HG02623 (cell line): Measurements from ENCODE around the gene LLGL1.
A peak's percentile ranks its signal among the peaks of the same experiment; 100 is the strongest.

Experiments
- ATAC-seq: cut with Tn5 transposase; IDR thresholded peaks from one replicate; pipeline ENCODE4 v1.9.1; 2021; ENCODE audit warnings: moderate library complexity; ENCODE audit not compliant: unreplicated experiment

LLGL1 gene

DNA sequence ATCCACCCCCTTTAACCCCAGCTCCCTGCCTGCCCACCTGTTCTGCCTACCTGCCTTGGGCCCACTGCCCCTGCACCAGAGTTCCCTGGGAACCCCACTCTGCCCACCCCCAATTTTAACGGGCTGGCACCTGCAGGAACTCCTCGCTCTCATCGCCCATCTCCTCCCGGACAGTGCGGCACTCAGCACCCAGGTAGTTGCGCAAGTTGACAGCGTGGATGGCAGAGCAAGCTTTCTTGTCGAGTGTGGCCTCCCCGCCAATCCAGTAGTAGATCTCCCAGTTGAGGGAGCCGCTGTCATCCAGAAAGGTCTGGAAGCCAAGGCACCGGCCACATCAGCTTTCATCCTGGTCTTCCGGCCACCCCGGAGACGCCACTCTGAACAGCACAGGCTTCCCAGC is 25.3 kb downstream of the LLGL1 start:
- ATAC-seq: no peak

DNA sequence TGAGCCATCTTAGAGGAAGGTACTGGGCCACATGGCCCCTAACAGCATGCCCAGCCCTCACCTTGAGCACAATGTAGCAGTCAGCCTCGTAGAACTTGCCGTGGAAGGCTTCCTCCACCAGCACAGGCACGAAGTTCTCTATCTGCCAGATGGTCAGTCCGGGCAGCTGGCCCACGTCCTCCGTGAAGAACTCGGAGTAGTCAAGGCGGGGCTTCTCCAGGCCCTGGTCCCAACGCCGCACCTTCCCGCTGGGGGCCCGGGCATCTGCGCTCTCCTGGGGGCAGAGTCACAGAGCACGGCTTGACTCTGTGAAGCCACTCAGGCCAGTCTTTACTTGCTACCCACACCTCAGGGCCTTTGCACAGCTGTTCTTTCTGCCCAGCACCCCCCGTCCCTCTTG is 25.8 kb downstream of the LLGL1 start:
- ATAC-seq: no peak

DNA sequence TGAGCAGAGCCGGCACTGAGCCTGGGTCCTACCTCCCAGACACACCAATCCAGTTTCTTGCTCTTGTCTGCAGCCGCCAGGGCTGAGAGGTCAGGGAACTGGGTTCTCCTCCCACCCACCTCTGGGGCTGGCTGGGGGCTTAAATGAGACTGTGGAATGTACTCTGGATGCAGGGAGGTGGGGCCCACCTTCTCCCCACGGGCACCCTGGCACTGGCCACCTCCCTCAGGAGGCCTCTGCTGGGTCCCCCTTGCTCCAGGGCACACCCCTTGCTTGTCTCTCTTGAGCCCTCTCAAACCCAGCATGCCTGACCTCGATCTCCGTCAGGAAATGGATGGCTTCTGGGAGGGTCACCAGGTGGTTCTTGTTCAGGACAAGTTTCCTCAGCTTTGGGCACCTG is 26.7 kb downstream of the LLGL1 start:
- no peak for ATAC-seq

DNA sequence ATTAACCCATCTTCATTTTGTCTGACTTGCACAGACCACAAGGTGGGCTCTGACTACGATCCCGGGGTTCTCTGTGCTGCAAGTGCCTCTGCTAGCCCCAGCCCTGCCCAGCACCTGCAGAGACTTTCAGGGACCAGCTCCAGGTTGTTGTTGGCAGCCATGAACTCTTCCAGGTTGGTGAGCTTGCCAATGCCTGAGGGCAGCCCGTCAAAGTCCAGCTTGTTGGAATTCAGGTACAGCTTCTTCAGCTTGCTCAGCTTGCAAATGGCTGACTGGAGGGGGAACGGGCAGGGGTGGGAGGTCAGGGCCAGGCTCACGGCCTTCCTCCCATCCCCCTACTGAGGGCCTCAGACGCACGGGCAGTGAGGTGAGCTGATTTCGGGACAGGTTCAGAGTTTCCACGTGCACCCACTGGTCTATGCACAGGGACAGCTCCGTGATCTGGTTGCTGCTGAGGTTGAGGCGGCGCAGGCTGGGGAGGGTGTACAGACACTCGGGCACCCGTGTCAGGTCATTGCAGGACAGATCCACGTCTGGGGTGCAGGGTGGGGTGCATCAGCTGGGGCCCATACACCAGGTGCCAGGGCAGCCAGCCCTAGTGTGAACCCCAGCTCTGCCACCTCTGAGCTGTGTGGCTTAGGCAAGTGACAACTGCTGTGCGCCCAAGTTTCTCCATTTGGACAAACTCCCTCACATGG is 27.9 kb downstream of the LLGL1 start:
- ATAC-seq: no peak

DNA sequence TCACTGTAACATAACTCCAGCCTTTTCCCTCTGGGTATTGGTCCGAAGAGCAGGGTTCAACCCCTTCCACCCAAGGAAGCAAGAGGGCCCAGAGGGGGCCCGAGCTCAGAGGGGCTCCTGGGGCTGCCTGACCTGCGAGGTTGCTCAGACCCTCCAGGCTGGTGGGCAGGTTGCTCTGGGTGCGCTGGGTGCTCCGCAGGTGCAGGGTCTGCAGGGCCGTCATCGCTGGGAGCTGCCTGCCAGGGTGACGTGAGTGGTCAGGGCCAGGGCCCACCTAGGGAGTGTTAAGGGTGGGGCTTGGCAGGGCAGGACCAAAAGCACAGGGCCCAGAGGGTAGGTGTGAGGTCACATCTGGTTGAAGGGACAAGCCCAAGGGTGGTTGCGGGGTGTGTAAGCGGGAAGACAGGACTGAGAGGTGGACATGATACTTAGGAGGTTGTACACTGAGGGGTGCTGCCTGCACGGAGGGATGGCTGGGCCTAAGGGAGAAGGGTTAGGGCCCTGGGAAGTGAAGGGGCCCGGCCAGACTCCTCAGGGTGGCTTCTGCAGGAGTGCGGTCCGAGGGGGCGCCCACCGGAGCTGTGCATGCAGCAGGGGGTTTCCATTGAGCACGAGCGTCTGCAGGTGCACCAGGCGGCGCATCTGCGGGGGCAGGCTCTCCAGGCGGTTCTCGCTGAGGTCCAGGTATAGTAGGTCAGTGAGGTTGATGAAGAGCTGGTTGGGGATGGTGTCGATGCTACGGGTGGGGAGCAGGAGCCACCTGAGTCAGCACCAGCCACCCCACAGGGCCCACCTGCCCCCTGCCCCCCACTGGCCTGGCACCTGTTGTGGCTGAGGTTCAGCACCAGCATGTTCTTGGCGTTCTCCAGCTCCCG is 28.7 kb downstream of the LLGL1 start:
- ATAC-seq: no peak

DNA sequence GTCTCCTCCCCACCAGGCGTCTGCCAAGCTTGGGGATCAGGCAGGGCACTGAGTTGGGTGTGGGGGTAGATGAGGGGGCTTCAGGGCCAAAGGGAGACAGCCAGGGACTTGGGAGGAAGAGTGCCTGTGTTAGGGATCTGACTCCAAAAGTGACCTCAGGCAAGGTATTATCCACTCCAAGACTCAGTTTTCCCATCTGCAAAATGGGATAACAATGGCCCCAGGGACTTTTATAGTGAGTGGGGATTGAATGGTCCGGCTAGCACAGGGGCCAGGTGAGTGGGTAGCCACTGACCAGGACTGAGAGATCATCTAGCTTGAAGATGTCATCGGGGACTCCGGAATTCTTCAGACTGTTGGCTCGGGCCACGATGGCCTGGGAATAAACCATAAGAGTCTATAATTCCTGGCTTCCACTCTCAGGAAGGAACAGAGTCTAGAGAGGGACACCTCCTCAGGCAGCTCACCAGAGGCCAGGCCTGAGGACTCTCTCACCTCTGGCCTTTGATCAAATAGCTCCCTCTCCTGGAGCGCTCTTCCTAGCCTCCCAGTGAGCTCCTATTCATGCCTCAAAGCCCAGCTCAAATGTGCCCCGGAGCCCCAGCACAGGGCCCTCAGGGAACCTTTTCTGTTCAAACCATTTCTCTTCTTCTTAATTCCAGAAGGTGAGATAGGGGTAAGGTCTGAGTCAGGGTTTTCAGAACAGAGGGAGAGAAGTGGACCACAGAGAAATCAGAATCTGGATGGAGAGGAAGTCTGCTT is 29.6 kb downstream of the LLGL1 start:
- no peak for ATAC-seq

DNA sequence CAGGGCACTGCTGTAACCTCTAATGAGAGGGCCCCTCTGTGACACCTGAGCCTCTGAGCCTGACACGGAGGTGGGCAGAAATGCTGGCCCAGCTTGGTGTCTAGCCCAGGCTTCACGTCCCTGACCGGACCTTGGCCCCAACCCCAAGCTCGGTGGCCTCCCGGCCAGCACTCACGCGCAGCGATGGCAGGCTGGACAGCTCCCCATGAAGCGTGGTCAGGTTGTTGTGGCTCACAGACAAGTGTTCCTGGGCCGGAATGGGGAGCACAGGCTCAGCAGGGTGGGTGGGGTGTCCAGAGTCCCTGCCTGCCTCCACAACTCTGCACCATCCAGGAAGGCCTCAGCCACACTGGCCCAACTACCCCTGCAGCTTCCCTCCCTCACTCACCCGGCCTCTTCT is 30.9 kb downstream of the LLGL1 start:
- ATAC-seq: no peak

DNA sequence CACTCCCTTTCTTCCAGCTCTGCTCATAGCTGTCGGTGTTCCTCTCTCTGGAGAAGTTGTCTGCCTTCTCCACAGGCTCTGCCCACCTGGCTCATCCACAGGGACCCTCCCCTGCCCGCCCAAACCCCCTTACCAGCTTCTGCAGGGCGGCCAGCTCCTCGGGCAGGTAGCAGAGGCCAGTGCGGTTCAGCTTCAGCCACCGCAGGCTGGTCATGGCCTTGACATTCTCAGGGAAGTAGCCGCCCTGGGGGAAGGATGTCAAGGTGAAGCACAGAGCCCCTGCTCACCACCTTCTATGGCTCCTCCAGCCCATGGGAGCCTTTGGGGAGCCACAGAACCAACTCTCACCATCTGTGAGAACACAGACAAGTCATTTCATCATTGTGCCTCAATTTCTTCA is 31.3 kb downstream of the LLGL1 start:
- ATAC-seq: no peak

DNA sequence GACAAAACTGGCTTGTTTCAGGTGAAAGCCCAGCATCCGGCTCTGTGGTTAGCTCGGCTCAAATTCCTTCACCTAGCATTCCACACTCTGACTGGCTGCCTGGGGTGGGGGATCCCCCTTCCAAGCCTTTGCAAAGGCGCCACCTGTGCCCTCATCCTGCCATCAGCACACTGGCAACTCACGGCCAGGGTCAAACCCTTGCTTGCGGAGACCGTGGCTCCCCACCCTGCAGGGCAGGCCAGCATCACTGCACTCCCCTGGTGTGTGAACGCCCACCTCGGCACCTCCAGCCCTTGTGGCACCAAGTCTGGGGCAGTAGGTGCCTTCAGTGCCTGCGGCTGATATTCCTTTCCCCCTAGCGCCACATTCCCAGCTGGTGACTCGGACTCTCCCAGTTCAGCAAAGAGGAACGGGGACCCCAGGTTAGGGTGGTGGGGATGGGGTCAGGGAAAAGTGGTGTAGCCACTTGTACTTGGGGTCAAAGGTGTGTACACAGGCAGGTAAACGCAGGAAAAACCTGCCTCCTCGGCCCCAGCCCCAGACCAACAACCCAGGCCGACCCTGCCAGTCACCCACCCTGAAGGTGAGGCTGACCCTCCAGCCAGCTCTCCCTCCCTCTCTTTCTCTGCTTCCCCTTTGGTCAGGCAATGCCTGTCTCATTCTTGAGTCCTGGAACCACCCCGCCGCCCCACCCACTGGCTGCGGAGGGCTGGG is 32.0 kb downstream of the LLGL1 start:
- ATAC-seq: no peak

DNA sequence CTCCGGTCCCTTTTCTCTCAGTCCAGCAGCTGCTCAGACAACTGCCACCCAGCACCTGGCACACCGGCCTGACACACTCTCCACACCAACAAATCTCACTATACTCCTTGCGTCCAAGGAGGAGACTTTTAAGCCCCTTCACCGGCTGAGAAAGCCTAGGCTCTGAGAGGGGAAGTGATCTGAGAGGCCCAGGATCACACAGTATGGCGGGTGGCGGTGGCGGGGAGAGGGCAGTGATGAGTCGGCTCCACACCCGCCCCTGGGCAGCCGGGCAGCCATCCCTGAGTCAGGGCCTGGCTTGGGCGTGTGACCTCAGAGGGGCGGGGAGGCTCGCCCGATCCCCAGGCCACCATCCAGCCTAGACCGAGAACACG is 32.5 kb downstream of the LLGL1 start:
- ATAC-seq: no peak

DNA sequence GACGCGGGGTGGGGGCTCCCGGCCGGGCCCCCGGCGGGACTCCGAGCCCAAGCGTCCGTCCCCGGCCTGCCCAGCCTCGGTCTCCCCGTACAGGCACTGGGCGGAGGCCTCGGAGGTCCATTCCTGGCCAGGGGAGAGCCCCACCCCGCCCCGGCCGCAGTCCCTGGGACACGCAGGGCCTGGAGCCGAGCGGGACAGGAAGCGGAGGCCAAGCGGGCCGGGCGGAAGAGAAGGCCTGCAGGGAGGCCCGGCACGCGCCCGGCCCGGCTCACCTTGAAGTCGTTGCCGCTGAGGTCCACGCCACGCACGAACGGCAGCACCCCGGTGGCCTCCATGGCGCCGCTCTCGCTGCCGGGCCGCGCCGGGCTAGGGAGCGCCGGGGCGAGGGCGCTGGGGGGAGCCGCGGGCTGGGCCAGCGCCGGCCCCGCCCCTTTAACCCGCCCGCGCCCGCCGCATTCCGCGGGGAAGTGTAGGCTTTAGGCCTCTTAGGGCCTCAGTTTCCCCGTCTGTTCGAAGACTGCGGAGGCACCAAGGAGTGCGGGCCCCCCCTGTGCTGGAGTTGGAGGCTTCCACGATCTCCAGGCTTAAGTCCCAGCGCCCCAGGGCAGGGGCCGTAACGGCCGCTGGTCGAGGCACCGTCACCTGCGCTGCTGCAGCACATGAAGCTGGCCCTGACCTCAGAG is 33.1 kb downstream of the LLGL1 start, which contains the start of gene FLII:
FLII (minus strand) TSS at position 383 of the 683 bp plus-strand sequence; CDS start at position 335, 48 bp downstream.
- no peak for ATAC-seq

DNA sequence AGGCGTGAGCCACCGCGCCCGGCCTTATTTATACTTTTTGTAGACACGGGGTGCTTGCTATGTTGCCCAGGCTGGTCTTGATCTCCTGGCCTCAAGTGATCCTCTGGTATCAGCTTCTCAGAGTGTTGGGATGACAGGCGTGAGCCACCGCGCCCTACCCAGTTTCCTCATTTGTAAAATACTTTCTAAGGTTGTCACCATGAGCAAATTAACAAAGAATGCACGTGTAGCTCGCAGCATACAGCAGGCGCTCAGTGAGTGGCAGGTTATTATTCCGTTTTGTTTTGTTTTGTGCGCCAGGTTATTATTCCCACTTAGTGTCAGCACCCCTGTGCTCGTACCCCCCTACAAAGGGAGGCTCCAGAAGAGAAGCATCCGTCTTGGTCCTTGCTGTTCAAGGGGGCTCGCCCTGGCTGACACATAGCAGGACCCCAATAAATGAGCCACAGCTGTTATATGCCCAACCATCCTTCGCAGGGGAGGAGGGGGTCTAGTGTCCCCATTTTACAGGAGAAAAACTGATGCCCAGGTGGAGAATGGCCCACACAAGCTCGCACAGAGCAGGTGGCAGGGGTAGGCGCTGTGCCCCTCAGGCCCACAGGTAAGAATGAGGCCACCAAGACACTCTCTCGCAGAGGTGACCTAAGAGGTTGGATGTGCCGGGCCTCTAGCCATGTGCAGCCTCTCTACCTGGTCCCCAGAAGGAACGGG is 34.3 kb downstream of the LLGL1 start:
- ATAC-seq: peak; percentile 3

DNA sequence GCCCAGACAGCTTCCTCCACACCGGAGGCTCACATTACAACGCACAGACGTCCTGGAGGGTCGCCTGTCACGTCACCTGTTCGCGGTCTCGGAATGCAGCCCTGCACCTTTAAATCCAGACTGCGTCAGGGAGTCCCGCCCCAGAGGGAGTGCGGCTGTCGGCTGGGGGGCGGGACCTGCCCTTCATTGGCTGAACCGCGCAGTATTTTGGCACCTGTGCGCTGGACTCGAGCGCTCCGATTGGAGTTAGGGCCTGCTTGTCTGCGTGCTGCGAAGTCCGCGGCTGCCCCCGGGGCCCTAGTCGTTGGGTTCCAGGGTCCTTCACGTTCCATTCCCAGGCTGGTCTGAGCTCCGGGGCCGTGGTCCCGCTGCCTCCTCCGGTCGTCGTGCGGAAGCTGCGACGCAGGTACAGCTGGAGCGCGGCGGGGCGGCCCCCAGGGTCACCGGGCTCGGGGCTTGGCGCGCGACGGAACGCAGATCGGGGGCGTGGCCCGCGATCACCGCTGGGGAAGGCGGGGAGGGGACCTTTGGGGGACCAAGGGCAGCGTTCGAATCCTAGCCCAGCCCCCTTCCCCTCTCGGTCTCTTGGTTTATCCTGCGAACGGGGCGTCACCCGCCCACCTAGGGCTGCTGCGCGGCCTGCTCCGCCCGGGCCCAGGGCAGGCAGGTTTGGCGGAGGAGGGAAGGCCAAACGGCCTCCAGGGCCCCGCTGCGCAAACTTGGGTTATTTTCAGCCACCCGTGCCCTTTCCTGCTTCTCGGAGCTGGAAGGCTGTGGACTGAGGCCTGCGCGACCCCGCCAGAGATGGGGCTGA is 35.1 kb downstream of the LLGL1 start, which contains the start of gene MIEF2:
MIEF2 (plus strand) TSS at position 331 of the 814 bp plus-strand sequence. CDS start 2,059 bp downstream, outside the sequence.
- ATAC-seq: peak; percentile 76

DNA sequence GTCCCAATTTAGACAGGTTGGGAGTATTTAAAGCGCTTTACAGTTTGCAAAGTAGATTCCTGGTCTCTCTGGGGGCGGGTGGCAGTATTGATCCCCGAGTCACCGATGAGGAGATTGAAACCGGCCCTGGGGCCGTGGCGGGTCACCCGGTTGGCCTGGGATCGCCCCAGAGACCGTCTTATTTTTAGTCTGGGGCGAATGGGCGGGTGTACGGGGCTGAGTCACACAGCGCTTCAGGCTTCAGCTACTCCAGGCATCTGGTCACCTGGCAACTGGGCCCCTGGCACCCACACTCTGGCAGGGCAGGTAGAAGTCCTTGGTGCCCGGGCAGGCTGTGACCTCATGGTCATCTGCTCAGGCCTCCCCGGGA is 35.7 kb downstream of the LLGL1 start:
- ATAC-seq: peak; percentile 6

DNA sequence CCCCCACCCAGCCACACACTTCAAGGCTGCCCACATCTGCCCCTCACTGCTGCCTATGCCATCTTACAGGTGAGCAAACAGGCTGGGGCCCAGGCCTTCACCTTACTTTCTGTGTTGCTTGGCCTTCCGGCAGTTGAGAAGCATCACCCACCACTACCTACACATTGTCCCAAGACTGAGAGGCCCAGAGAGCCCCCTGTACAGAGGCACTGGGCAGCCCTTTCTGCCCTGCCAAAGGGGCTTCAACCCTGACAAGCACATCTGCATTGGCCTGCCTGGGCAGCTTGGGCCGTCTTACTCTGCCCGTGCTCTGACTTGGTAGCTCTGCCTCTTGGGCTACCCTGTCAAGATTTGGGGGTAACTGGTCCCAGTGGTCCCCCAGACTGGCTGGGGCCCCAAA is 36.2 kb downstream of the LLGL1 start:
- no peak for ATAC-seq

DNA sequence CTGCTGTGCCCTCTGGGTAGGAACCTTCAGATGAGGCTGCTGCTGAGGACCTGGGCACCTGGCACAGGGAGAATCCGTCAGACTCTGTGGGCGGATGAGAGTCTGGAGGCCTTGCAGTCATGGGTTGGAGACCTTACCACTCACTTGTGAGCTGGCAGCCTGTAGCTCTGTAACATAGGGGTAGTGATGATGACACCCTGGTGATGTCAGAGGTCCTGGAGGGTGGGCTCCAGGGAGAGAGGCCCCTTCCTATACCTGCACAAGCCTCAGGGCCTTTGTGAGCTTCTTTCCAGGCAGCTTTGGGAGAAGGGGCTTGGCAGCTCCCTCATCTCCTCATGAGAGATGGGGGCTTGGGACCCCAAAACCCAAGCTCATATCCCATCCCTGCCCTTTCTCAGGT is 36.7 kb downstream of the LLGL1 start:
- no peak for ATAC-seq

DNA sequence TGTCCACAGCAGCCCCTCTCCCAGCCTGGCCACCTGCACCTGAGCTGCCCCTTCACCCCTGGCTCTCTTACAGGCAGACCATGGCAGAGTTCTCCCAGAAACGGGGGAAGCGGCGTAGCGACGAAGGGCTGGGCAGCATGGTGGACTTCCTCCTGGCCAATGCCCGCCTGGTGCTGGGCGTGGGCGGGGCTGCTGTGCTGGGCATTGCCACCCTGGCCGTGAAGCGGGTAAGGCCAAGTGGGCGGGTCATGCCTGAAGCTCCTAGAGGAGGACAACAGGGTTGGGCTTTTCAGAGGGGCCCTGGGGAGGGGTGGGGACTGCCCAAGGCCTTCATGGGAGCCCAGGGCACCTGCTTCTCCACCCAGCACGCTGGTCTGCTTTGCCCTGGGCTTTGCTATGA is 37.2 kb downstream of the LLGL1 start:
- no peak for ATAC-seq

DNA sequence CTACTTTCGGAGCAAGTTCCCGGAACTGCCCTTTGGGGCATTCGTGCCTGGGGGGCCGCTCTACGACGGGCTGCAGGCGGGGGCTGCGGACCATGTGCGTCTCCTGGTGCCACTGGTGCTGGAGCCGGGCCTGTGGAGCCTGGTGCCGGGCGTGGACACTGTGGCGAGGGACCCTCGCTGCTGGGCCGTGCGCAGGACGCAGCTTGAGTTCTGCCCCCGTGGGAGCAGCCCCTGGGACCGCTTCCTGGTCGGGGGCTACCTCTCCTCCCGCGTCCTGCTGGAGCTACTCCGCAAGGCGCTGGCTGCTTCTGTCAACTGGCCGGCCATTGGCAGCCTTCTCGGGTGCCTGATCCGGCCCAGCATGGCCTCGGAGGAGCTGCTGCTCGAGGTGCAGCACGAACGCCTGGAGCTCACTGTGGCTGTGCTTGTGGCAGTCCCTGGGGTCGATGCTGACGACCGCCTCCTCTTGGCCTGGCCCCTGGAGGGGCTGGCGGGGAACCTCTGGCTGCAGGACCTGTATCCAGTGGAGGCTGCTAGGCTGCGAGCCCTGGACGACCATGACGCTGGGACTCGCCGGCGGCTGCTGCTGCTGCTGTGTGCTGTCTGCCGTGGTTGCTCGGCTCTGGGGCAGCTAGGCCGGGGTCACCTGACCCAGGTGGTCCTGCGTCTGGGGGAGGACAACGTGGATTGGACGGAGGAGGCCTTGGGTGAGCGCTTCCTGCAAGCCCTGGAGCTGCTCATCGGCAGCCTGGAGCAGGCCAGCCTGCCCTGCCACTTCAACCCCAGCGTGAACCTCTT is 38.6 kb downstream of the LLGL1 start:
- no peak for ATAC-seq
